ENCODE data around the gene CANX.
"Not testable (repeated sequence)": the region's sequence is repeated elsewhere in the genome, so short reads cannot be mapped to it uniquely, and the experiment has no call there.

CANX gene

GRCh38 chr5:179694561-179694960 lies 4.2 kb upstream of the CANX start:
- Mint-ChIP-seq H3K4me1 (peaks cover 23% of the 10 kb centered on the region), H3K36me3 (ENCODE audit: low read depth) (peaks cover 3% of the 10 kb centered on the region), H3K27me3 (ENCODE audit: low read depth) (no peaks in the 10 kb centered on the region), H3K4me3 (peak overlapping the region in 1 of 3 experiments; percentile 34), H3K9me3 (no peaks in the 10 kb centered on the region), H3K27ac (peak overlapping the region; percentile 4 to 26 (median 8))
- TF ChIP-seq CTCF (IDR thresholded peaks at IDR 0.05; ENCODE audit: unreplicated experiment in 3 of 3) = no peak

GRCh38 chr5:179696603-179697002 lies 2.2 kb upstream of the CANX start:
- no peak for TF ChIP-seq CTCF (IDR thresholded peaks at IDR 0.05; ENCODE audit: unreplicated experiment in 3 of 3)
- Mint-ChIP-seq H3K9me3 (no peaks in the 10 kb centered on the region), H3K36me3 (ENCODE audit: low read depth) (peaks cover 13% of the 10 kb centered on the region), H3K4me1 (peaks cover 35% of the 10 kb centered on the region), H3K27me3 (ENCODE audit: low read depth) (no peaks in the 10 kb centered on the region), H3K27ac (peak overlapping the region; percentile 39 to 99 (median 77)), H3K4me3 (peak overlapping the region; percentile 3 to 26 (median 9))

- peak overlapping the region; percentile 67 to 99 (median 98) for H3K27ac Mint-ChIP-seq
- H3K4me3 Mint-ChIP-seq = peak overlapping the region; percentile 62 to 100 (median 100)
- peaks cover 36% of the 10 kb centered on the region for H3K4me1 Mint-ChIP-seq
- TF ChIP-seq CTCF (IDR thresholded peaks at IDR 0.05; ENCODE audit: unreplicated experiment in 3 of 3) = no peak
- no peaks in the 10 kb centered on the region for H3K27me3 Mint-ChIP-seq (ENCODE audit: low read depth)
- no peaks in the 10 kb centered on the region for H3K9me3 Mint-ChIP-seq
- peaks cover 16% of the 10 kb centered on the region for H3K36me3 Mint-ChIP-seq (ENCODE audit: low read depth)
Observed at GRCh38 chr5:179697108-179697507, 1.7 kb upstream of the CANX start.

- Mint-ChIP-seq H3K36me3 (ENCODE audit: low read depth) (peaks cover 20% of the 10 kb centered on the region), H3K27ac (peak overlapping the region; percentile 98 to 99 (median 99)), H3K4me1 (peaks cover 40% of the 10 kb centered on the region), H3K4me3 (peak overlapping the region; percentile 92 to 100 (median 100))
- not testable (repeated sequence) for H3K27me3 Mint-ChIP-seq (ENCODE audit: low read depth); H3K9me3 Mint-ChIP-seq
Observed at GRCh38 chr5:179697543-179697942, 1.2 kb upstream of the CANX start.

DNA sequence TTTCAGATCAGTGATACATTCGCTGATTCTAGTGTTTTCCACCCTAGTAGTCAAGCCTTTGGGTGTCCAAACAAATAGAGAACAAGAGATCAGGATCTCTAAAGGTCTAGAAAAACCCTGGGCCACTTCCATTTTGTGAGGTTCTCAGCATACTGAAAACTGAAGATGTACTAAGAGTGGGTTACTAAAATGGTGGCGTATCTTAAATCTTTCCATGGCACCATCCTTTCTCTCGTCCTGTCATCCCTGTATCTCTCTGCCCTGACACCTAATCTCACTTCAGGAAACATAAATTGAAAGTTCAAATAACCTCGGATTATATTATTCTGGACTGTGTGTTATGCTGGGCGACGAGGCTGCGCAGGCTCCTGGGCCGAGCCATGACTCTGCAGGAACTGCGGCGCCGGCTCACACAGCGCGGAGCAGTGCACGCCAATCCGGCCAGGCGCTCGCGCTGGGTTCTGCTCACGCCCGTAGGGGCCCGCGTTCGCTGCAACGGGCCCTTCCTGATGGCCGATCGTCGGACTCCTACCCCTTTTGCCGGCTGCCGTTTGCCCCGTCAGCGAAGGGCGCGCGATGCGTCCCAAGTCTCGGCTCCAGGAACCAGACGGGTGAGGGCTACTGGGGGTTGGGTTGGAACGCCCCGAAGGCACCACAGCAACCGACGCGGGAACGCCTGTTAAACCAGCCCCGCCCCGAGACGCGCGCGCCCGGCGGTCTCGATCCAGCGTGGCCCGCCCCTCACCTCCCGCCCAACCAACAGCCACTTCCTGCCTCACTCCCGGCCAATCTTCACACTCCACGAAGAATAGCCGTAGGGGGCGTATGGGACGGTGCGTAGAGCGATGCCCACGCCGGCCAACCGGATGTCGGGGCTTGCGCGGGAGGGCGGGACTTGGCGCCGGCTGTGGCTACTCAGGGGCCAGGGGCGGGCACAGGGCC lies 503 bp upstream of the CANX start:
- no peaks in the 10 kb centered on the region for H3K9me3 Mint-ChIP-seq
- H3K4me1 Mint-ChIP-seq = peaks cover 41% of the 10 kb centered on the region
- H3K36me3 Mint-ChIP-seq (ENCODE audit: low read depth) = peaks cover 23% of the 10 kb centered on the region
- no peak for TF ChIP-seq CTCF (IDR thresholded peaks at IDR 0.05; ENCODE audit: unreplicated experiment in 3 of 3)
- H3K4me3 Mint-ChIP-seq = peak overlapping the region; percentile 92 to 100 (median 100)
- H3K27me3 Mint-ChIP-seq (ENCODE audit: low read depth) = no peaks in the 10 kb centered on the region
- H3K27ac Mint-ChIP-seq = peak overlapping the region; percentile 98 to 99 (median 99)

DNA sequence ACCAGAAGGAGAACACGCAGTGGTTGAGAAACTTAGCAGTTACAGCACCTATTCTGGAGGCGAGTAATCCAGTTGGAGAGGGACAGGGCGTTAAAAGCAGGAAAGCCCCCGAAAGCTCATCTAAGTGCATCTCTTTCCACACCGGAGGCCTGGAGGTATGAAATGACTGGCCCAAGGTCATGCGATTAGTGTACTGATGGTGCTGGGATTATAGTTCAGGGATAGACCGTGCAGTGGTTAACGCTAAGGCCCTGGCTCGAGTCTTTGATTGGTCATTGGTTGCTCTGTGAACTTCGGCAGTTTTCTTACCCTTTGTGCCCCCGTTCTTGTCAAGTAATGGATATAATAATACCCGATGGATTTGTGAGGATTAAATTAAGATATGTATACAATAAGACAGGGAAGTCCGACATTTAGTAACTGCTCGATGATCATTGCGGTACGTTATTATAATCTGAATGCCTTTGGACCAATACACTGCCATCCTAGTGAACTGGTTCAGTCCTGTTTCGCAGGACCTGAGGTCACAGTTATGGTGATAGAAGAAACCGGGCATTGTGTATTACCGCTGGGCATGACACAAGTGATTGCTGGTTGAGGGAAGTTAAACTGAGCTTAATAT lies 960 bp downstream of the CANX start:
- H3K9me3 Mint-ChIP-seq = no peaks in the 10 kb centered on the region
- H3K4me1 Mint-ChIP-seq = peaks cover 44% of the 10 kb centered on the region
- peaks cover 32% of the 10 kb centered on the region for H3K36me3 Mint-ChIP-seq (ENCODE audit: low read depth)
- no peaks in the 10 kb centered on the region for H3K27me3 Mint-ChIP-seq (ENCODE audit: low read depth)
- no peak for TF ChIP-seq CTCF (IDR thresholded peaks at IDR 0.05; ENCODE audit: unreplicated experiment in 3 of 3)
- peak overlapping the region; percentile 100 for H3K4me3 Mint-ChIP-seq
- peak overlapping the region; percentile 98 to 99 (median 99) for H3K27ac Mint-ChIP-seq
